GM20000 (cell line): Measurements from ENCODE around the gene GBP2.
"Not testable (repeated sequence)": the region's sequence is repeated elsewhere in the genome, so short reads cannot be mapped to it uniquely, and the experiment has no call there.

ENCODE experiments used
- DNase-seq: peaks from one replicate; pipeline ENCODE4 v3.0.0; 2012; ENCODE audit warnings: low spot score
- TF ChIP-seq, protein P1 (sequence below): IDR thresholded peaks from 2 replicates; pipeline ENCODE4 v1.5.1; 2012; ENCODE audit warnings: mild to moderate bottlenecking, control low read depth; ENCODE audit errors: extremely low read depth, missing control alignments

The GBP2 gene

DNA sequence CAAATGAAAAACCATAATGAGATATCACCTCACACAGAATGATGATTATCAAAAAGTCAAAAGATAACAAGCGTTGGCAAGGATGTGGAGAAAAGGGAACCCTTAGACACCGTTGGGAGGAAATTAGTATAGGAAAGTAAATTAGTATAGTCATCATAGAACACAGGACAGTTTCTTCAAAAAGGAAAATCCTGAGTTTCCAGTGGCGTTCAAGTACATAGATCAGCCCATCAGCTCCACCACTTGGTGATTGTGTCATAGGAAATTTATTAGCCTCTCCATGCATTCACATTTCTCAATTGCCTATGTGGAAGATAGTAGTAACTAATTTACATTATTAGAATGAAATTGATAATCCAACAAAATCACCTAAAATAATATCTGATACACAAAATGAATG lies 20.8 kb upstream of the GBP2 start:
- DNase-seq: no peak
- TF ChIP-seq, protein P1, sequence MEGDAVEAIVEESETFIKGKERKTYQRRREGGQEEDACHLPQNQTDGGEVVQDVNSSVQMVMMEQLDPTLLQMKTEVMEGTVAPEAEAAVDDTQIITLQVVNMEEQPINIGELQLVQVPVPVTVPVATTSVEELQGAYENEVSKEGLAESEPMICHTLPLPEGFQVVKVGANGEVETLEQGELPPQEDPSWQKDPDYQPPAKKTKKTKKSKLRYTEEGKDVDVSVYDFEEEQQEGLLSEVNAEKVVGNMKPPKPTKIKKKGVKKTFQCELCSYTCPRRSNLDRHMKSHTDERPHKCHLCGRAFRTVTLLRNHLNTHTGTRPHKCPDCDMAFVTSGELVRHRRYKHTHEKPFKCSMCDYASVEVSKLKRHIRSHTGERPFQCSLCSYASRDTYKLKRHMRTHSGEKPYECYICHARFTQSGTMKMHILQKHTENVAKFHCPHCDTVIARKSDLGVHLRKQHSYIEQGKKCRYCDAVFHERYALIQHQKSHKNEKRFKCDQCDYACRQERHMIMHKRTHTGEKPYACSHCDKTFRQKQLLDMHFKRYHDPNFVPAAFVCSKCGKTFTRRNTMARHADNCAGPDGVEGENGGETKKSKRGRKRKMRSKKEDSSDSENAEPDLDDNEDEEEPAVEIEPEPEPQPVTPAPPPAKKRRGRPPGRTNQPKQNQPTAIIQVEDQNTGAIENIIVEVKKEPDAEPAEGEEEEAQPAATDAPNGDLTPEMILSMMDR: no peak

- TF ChIP-seq, protein P1: no peak
- DNase-seq: no peak
Measured at GRCh38 chr1:89143484-89143883, 17.6 kb upstream of the GBP2 start.

- TF ChIP-seq, protein P1: no peak
- no peak for DNase-seq
Measured at GRCh38 chr1:89142160-89142559, 16.2 kb upstream of the GBP2 start.

GRCh38 chr1:89133747-89134146 lies 7.8 kb upstream of the GBP2 start:
- TF ChIP-seq, protein P1: no peak
- DNase-seq: no peak

DNA sequence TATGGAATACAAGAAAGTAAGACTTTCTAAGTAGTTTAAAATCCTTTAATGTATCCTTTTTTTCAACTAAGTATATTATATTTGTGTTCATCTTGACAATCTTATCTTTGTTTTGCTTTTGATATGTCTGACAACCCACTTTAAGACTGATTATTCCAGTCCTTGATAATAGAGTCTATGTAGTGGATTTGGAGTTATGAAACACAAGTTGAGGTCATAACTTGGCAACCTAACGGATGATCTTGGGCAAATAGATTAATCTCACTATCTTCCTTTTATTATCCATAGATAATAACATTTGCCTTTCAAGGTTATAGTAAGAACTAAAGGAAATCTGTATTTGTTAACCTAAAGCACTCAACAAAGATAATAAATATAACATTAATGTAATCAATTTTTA lies 4.8 kb upstream of the GBP2 start:
- TF ChIP-seq, protein P1: no peak
- DNase-seq: no peak

DNA sequence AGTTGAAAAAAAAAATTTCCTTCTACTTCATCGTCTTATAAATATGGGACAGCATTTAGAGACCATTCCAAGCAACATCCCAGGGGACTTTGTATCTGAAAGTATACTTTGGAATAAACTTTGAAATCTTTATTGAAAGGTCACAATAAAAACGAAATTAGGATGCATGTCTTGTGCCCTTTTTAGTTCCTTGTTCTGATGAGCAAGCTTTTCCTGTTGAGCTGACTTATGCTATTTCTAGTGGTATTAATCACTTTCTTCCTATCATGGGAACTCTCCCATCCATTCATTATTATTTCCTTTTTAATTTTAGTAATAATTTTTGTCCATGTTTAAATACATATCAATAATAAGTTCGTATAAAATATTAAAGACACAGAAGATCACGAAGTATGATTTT lies 4.0 kb upstream of the GBP2 start:
- TF ChIP-seq, protein P1: no peak
- no peak for DNase-seq

DNA sequence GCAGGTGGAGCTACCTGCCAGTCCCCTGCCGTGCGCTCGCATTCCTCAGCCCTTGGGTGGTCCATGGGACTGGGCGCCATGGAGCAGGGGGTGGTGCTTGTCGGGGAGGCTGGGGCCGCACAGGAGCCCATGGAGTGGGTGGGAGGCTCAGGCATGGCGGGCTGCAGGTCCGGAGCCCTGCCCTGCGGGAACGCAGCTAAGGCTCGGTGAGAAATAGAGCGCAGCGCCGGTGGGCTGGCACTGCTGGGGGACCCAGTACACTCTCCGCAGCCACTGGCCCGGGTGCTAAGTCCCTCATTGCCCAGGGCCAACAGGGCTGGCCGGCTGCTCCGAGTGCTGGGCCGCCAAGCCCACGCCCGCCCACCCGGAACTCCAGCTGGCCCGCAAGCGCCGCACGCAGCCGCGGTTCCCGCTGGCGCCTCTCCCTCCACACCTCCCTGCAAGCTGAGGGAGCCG lies 2.1 kb upstream of the GBP2 start:
- DNase-seq: not testable (repeated sequence)

- DNase-seq: not testable (repeated sequence)
Measured at GRCh38 chr1:89126602-89127565, 970 bp upstream of the GBP2 start.
